Loucy (cell line): ENCODE data around the gene RPTOR.

Experiments
- EZH2phosphoT487 ChIP-seq: fragments of 200-600 bp; IDR thresholded peaks from 2 replicates; pipeline ENCODE4 v1.6.1; 2018; ENCODE audit warnings: antibody characterized with exemption, mild to moderate bottlenecking, moderate library complexity, borderline replicate concordance
- TF ChIP-seq, protein P1 (sequence below): fragments of 200-600 bp; sonication (generic); conservative IDR thresholded peaks from 2 replicates; pipeline ENCODE4 v1.5.1; 2014; ENCODE audit warnings: mild to moderate bottlenecking, antibody characterized with exemption, low read length

DNA sequence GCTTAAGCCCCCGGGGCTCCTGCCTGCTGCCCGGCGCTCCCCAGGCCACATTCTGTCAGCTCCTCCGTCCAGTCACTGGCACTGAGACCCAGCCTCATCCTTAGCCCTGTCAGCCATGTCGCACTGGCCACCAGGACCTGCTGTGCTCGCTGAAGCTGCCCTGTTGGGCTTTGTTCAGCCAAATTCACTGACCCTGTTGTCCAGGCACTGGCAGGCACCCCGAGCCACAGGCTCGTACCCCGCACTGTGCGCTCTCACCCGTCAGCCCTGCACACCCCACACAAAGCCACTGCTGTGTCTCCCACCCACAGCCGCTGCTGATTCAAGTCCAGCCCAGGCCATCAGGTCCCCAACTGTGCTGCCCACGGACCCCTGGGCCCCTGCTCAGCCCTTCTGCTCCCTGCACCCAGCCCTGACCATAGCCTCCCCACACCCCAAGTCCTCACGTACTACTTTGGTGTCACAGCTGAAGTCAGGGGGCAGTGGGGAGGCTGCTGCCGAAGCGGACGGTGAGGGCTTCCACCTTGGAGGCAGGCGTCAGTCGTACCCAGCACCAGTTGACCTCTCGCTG, 315.5 kb downstream of the RPTOR start:
- TF ChIP-seq, protein P1, sequence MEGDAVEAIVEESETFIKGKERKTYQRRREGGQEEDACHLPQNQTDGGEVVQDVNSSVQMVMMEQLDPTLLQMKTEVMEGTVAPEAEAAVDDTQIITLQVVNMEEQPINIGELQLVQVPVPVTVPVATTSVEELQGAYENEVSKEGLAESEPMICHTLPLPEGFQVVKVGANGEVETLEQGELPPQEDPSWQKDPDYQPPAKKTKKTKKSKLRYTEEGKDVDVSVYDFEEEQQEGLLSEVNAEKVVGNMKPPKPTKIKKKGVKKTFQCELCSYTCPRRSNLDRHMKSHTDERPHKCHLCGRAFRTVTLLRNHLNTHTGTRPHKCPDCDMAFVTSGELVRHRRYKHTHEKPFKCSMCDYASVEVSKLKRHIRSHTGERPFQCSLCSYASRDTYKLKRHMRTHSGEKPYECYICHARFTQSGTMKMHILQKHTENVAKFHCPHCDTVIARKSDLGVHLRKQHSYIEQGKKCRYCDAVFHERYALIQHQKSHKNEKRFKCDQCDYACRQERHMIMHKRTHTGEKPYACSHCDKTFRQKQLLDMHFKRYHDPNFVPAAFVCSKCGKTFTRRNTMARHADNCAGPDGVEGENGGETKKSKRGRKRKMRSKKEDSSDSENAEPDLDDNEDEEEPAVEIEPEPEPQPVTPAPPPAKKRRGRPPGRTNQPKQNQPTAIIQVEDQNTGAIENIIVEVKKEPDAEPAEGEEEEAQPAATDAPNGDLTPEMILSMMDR: no peak
- TF ChIP-seq EZH2phosphoT487: no peak
